Left lobe of liver (tissue), 2 donors: ENCODE results near the gene MARCHF3. TPM values are rescaled to one million over a fixed set of nuclear protein-coding genes. Genes with fewer than 3 reads are reported as not detected.
"Not testable (repeated sequence)": the region's sequence is repeated elsewhere in the genome, so short reads cannot be mapped to it uniquely, and the experiment has no call there.

Experiments
- ATAC-seq: fragments of 200-7000 bp; cut with Tn5 transposase; one replicate; pipeline ENCODE4 v1.9.1; 2020; ENCODE audit warnings: mild to moderate bottlenecking, moderate library complexity
- DNase-seq: peaks from one replicate; pipeline ENCODE4 v3.0.0-alpha.2; 2020; ENCODE audit warnings: low spot score
- total RNA-seq: library from RNA; stranded (reverse); gene quantifications from one replicate; pipeline ENCODE4 v1.2.1, GENCODE V29; 2021
- donor health status: DM: no; HTN: no; CAD: no; lungs with moderate emphysema.
- donor health status: DM: no; HTN: yes; CAD: no.

The MARCHF3 gene
- total RNA-seq, 1 donor from 2014 or later: 0.88 TPM

- no peak for ATAC-seq
- no peak for DNase-seq
Observed at GRCh38 chr5:126854526-126855110, 175.7 kb downstream of the MARCHF3 start.

- ATAC-seq, DNase-seq: not testable (repeated sequence)
Observed at GRCh38 chr5:126853541-126854307, 176.6 kb downstream of the MARCHF3 start.

GRCh38 chr5:126852841-126853271, 177.5 kb downstream of the MARCHF3 start:
- no peak for DNase-seq
- ATAC-seq: no peak

GRCh38 chr5:126852091-126852571, 178.2 kb downstream of the MARCHF3 start:
- DNase-seq (no peak), ATAC-seq (no peak)

GRCh38 chr5:126851501-126852011, 178.8 kb downstream of the MARCHF3 start:
- DNase-seq (no peak), ATAC-seq (no peak)

GRCh38 chr5:126849101-126849678, 181.2 kb downstream of the MARCHF3 start:
- no peak for DNase-seq
- ATAC-seq: peak; percentile 96

GRCh38 chr5:126848253-126848652, 182.1 kb downstream of the MARCHF3 start:
- no peak for DNase-seq
- no peak for ATAC-seq

- DNase-seq (no peak), ATAC-seq (peak; percentile 85)
Observed at GRCh38 chr5:126847826-126848251, 182.5 kb downstream of the MARCHF3 start.

GRCh38 chr5:126847456-126847820, 182.9 kb downstream of the MARCHF3 start:
- ATAC-seq (no peak), DNase-seq (no peak)

- ATAC-seq (no peak), DNase-seq (no peak)
Observed at GRCh38 chr5:126846744-126847455, 183.5 kb downstream of the MARCHF3 start.

- no peak for DNase-seq
- ATAC-seq: no peak
Observed at GRCh38 chr5:126846344-126846743, 184.0 kb downstream of the MARCHF3 start.

- DNase-seq: not testable (repeated sequence)
- ATAC-seq: peak; percentile 41
Observed at GRCh38 chr5:126845470-126846070, 184.8 kb downstream of the MARCHF3 start.

- not testable (repeated sequence) for DNase-seq, ATAC-seq
Observed at GRCh38 chr5:126843375-126843774, 187.0 kb downstream of the MARCHF3 start.

GRCh38 chr5:126839407-126839806, 191.0 kb downstream of the MARCHF3 start:
- ATAC-seq, DNase-seq: not testable (repeated sequence)

GRCh38 chr5:126837906-126838539, 192.3 kb downstream of the MARCHF3 start:
- no peak for DNase-seq

GRCh38 chr5:126837242-126837641, 193.1 kb downstream of the MARCHF3 start:
- DNase-seq (no peak), ATAC-seq (no peak)

More at GRCh38 chr5:126837906-126838539, 192.3 kb downstream of the MARCHF3 start:
- no peak for ATAC-seq

GRCh38 chr5:126836778-126837177, 193.6 kb downstream of the MARCHF3 start:
- ATAC-seq: no peak
- no peak for DNase-seq

GRCh38 chr5:126831156-126831555, 199.2 kb downstream of the MARCHF3 start:
- ATAC-seq (no peak), DNase-seq (no peak)

- DNase-seq (no peak), ATAC-seq (no peak)
Observed at GRCh38 chr5:126830061-126830460, 200.3 kb downstream of the MARCHF3 start.

GRCh38 chr5:126829098-126829497, 201.3 kb downstream of the MARCHF3 start:
- DNase-seq (no peak), ATAC-seq (no peak)
